Spleen (tissue), 11 donors: ENCODE data around the gene HOXD10. TPM values are rescaled to one million over a fixed set of nuclear protein-coding genes. Genes with fewer than 3 reads are reported as not detected.
A peak's percentile ranks its signal among the peaks of the same experiment; 100 is the strongest.

ENCODE experiments used
- DNase-seq: peaks from one replicate; pipeline ENCODE4 v3.0.0-alpha.2; 2020
- H3K27ac ChIP-seq, 8 donors: fragments of 200-600 bp; sonication (generic) in 7 of 8; 1 replicate in 4 of 8; 2 replicates in 4 of 8; pipeline versions ENCODE4 v1.5.0 to v1.8.0; 2016 to 2021; ENCODE audit warnings: inconsistent platforms in 4 of 8, mild to moderate bottlenecking in 4 of 8, moderate library complexity in 1 of 8
- H3K27me3 ChIP-seq, 7 donors: fragments of 200-600 bp; sonication (generic) in 6 of 7; replicated peaks in 1 of 7; 1 replicate in 4 of 7; 2 replicates in 3 of 7; pipeline versions ENCODE4 v1.5.0 to v1.8.0; 2016 to 2021; ENCODE audit warnings: inconsistent platforms in 3 of 7, mild to moderate bottlenecking in 1 of 7
- H3K36me3 ChIP-seq, 6 donors: fragments of 200-600 bp; sonication (generic) in 5 of 6; 1 replicate in 4 of 6; 2 replicates in 2 of 6; pipeline versions ENCODE4 v1.5.0 to v1.8.0; 2016 to 2021; ENCODE audit warnings: inconsistent platforms in 2 of 6
- H3K4me1 ChIP-seq, 6 donors: fragments of 200-600 bp; sonication (generic) in 5 of 6; 1 replicate in 3 of 6; 2 replicates in 3 of 6; pipeline versions ENCODE4 v1.5.0 to v1.8.0; 2016 to 2021; ENCODE audit warnings: inconsistent platforms in 3 of 6
- H3K4me3 ChIP-seq, 8 donors: fragments of 200-600 bp; sonication (generic) in 7 of 8; 1 replicate in 4 of 8; 2 replicates in 4 of 8; pipeline versions ENCODE4 v1.5.0 to v1.8.0; 2016 to 2021; ENCODE audit warnings: inconsistent platforms in 4 of 8, mild to moderate bottlenecking in 4 of 8, moderate library complexity in 2 of 8
- H3K9me3 ChIP-seq, 8 donors: fragments of 200-600 bp; sonication (generic) in 7 of 8; 1 replicate in 4 of 8; 2 replicates in 4 of 8; pipeline versions ENCODE4 v1.5.0 to v1.8.0; 2016 to 2021; ENCODE audit warnings: inconsistent platforms in 4 of 8
- POLR2A ChIP-seq, 3 donors: fragments of 450-650 bp; IDR thresholded peaks; one replicate each; pipeline ENCODE4 v1.5.1; 2017; ENCODE audit warnings: antibody characterized with exemption in 3 of 3, mild to moderate bottlenecking in 1 of 3
- POLR2AphosphoS5 ChIP-seq, 3 donors: sonication (generic); formaldehyde crosslinking; IDR thresholded peaks; one replicate each; pipeline ENCODE4 v1.5.1; 2017; ENCODE audit warnings: antibody characterized with exemption in 3 of 3
- WGBS, 5 donors: extraction: QIAGEN DNeasy Blood & Tissue Kit in 3 of 5; methylation state at CpG; one replicate each; pipeline versions ENCODE4 v1.1.5 to v1.1.7; 2013 to 2018; 5-methylcytosine and 5-hydroxymethylcytosine counted together
- intact Hi-C: fragments of 100-400 bp; cut with DNase I; formaldehyde crosslinking; loops from one replicate; pipeline ENCODE4 v1.15.0; 2023; ENCODE audit warnings: low total_unique reads
- polyA plus RNA-seq, 3 donors: library from polyadenylated mRNA; stranded (reverse); fragments of 200-250 nt; gene quantifications; one replicate each; pipeline ENCODE4 v1.2.1, GENCODE V29; 2013
- total RNA-seq, 7 donors: library from RNA; depleted of rRNA in 3 of 7; stranded (reverse); fragments of >200 nt in 3 of 7; fragmentation: NEBNext Ultra II Directional in 4 of 7; extraction: Animal tissue kit (Norgen Biotek cat#: 25700) in 4 of 7; gene quantifications; one replicate each; pipeline versions ENCODE4 v1.1.0 to v1.2.1, GENCODE V29; 2016 to 2021
- TF ChIP-seq, protein P1 (sequence below), 11 experiments: fragments of 200-600 bp in 7 of 11; fragments of 450-650 bp in 4 of 11; sonication (generic) in 4 of 11; IDR thresholded peaks in 8 of 11; conservative IDR thresholded peaks in 3 of 11; 1 replicate in 7 of 11; 2 replicates in 4 of 11; pipeline versions ENCODE4 v1.4.0 to v1.8.0; 2016 to 2021; ENCODE audit warnings: antibody characterized with exemption in 11 of 11, inconsistent platforms in 4 of 11, mild to moderate bottlenecking in 1 of 11
- donor health status: healthy with polysubstance abuse.
- donor health status: DM: no; HTN: no; CAD: no; lungs with moderate emphysema.
- donor health status: DM: no; HTN: no; CAD: no.
- donor health status: Bipolar disorder and iron deficiency.
- donor health status: healthy.
- donor health status: DM: no; HTN: no; CAD: no.
- donor health status: DM: yes; HTN: yes; CAD: no.

Gene HOXD10
- total and polyA plus RNA-seq, 10 donors, result 0.06 TPM; not detected in 9

DNA sequence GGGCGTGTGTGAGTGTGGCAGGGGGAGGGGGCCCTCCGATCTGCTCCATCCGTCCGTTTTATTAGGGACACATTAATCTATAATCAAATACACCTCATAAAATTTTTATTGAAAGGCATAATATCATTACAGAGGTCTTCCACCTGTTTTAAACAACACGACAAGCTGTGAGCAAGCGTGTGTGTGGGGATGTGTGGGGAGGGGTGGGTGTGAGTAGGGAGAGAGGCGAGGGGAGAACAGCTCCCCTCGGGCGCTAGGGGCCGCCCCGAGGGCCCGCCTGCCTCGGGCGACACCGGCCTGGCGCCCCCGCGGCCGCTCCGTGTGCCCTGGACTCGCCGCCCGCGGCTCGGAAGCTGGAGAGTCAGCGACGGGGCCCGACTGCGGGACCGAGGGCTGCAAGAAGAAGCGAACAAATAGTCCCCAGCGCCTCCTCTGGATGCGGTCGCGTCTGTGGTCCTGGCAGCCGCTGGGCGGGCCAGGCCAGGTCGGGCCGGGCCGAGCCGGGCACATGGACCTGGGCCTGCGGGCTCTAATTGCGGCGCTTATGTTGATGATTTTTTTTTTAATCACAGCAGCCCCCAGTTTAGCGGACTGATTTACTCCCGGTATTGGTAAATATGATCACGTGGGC lies 5.6 kb downstream of the HOXD10 start:
- H3K9me3 ChIP-seq, result peaks cover 0 to 3% (median 0%) of the 10 kb centered on the region in 8 donors
- intact Hi-C loops, result no loop called here
- H3K27ac ChIP-seq, result peak overlapping the region; percentile 4 to 85 (median 82)
- H3K36me3 ChIP-seq, result no peaks in the 10 kb centered on the region
- H3K27me3 ChIP-seq, result peaks cover 11 to 100% (median 94%) of the 10 kb centered on the region in 7 donors
- WGBS, 5 donors, result 2 to 15% (median 6%) methylated on average over 12 to 47 of the region's 47 CpGs
- DNase-seq, result peak; percentile 75
- no peak for TF ChIP-seq POLR2A (IDR thresholded peaks at IDR 0.05)
- peak overlapping the region; percentile 26 to 69 (median 43) for H3K4me3 ChIP-seq
- peaks cover 0 to 41% (median 28%) of the 10 kb centered on the region in 6 donors for H3K4me1 ChIP-seq

DNA sequence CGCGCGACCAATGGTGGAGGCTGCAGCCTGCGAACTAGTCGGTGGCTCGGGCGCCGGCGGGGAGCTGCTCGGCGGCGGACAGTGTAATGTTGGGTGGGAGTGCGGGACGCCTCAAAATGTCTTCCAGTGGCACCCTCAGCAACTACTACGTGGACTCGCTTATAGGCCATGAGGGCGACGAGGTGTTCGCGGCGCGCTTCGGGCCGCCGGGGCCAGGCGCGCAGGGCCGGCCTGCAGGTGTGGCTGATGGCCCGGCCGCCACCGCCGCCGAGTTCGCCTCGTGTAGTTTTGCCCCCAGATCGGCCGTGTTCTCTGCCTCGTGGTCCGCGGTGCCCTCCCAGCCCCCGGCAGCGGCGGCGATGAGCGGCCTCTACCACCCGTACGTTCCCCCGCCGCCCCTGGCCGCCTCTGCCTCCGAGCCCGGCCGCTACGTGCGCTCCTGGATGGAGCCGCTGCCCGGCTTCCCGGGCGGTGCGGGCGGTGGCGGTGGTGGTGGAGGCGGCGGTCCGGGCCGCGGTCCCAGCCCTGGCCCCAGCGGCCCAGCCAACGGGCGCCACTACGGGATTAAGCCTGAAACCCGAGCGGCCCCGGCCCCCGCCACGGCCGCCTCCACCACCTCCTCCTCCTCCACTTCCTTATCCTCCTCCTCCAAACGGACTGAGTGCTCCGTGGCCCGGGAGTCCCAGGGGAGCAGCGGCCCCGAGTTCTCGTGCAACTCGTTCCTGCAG lies 6.3 kb downstream of the HOXD10 start, which contains the start of gene HOXD9:
HOXD9 (plus strand) TSS at position 37 of the 728 bp plus-strand sequence; CDS start at position 87, 50 bp downstream.
- Histone ChIP-seq H3K27ac (peak within 1 kb of the TSS; percentile 4 to 85 (median 82)), H3K4me1 (peaks cover 0 to 46% (median 30%) of the 10 kb centered on the region in 6 donors), H3K27me3 (peaks cover 8 to 100% (median 94%) of the 10 kb centered on the region in 7 donors), H3K36me3 (no peaks in the 10 kb centered on the region), H3K4me3 (peak within 1 kb of the TSS; percentile 26 to 69 (median 43)), H3K9me3 (no peaks in the 10 kb centered on the region)
- TF ChIP-seq POLR2A (IDR thresholded peaks at IDR 0.05) (peak in 1 of 3 donors; percentile 52), POLR2AphosphoS5 (IDR thresholded peaks at IDR 0.05) (peak; percentile 60 to 89 (median 80))
- TF ChIP-seq, protein P1, sequence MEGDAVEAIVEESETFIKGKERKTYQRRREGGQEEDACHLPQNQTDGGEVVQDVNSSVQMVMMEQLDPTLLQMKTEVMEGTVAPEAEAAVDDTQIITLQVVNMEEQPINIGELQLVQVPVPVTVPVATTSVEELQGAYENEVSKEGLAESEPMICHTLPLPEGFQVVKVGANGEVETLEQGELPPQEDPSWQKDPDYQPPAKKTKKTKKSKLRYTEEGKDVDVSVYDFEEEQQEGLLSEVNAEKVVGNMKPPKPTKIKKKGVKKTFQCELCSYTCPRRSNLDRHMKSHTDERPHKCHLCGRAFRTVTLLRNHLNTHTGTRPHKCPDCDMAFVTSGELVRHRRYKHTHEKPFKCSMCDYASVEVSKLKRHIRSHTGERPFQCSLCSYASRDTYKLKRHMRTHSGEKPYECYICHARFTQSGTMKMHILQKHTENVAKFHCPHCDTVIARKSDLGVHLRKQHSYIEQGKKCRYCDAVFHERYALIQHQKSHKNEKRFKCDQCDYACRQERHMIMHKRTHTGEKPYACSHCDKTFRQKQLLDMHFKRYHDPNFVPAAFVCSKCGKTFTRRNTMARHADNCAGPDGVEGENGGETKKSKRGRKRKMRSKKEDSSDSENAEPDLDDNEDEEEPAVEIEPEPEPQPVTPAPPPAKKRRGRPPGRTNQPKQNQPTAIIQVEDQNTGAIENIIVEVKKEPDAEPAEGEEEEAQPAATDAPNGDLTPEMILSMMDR (IDR thresholded peaks at IDR 0.05 in 8 of 11, conservative IDR thresholded peaks at IDR 0.05 in 3 of 11), result no peak
- peak; percentile 88 for DNase-seq
- intact Hi-C loops, result no loop called here
- 3 to 18% (median 5%) methylated on average over 36 to 84 of the region's 84 CpGs for WGBS, 5 donors

DNA sequence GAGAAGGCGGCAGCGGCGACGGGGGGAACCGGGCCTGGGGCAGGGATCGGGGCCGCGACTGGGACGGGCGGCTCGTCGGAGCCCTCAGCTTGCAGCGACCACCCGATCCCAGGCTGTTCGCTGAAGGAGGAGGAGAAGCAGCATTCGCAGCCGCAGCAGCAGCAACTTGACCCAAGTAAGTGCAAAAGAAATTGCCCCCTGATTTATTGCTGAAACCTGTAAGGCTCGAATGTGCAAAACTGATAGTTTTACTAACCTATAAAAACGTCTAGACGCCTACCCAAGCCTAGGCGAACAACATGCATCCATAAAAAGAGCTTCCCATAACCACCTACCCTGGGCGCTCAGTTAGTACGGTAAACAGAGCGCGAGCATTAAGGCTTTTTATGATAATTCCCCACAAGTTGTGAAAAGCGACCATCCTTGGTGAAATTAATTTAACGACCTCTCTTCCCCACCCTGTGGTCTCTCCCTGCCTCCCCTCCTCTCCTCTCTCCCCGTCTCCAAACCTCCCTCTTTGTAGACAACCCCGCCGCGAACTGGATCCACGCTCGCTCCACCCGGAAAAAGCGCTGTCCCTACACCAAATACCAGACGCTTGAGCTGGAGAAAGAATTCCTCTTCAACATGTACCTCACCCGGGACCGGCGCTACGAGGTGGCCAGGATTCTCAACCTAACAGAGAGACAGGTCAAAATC lies 7.0 kb downstream of the HOXD10 start:
- Histone ChIP-seq H3K27ac (peak overlapping the region in 7 of 8 donors; percentile 69 to 85 (median 82)), H3K9me3 (no peaks in the 10 kb centered on the region), H3K36me3 (no peaks in the 10 kb centered on the region), H3K4me3 (peak overlapping the region; percentile 26 to 69 (median 43)), H3K4me1 (peaks cover 0 to 54% (median 37%) of the 10 kb centered on the region in 6 donors), H3K27me3 (peaks cover 8 to 100% (median 94%) of the 10 kb centered on the region in 7 donors)
- WGBS, 5 donors, result 5 to 12% (median 7%) methylated on average over 25 to 40 of the region's 40 CpGs
- TF ChIP-seq POLR2AphosphoS5 (IDR thresholded peaks at IDR 0.05), result no peak
- TF ChIP-seq, protein P1 (IDR thresholded peaks at IDR 0.05 in 8 of 11, conservative IDR thresholded peaks at IDR 0.05 in 3 of 11), result no peak
- TF ChIP-seq POLR2A (IDR thresholded peaks at IDR 0.05), result no peak
- peak; percentile 55 for DNase-seq
- intact Hi-C loops, result no loop called here

DNA sequence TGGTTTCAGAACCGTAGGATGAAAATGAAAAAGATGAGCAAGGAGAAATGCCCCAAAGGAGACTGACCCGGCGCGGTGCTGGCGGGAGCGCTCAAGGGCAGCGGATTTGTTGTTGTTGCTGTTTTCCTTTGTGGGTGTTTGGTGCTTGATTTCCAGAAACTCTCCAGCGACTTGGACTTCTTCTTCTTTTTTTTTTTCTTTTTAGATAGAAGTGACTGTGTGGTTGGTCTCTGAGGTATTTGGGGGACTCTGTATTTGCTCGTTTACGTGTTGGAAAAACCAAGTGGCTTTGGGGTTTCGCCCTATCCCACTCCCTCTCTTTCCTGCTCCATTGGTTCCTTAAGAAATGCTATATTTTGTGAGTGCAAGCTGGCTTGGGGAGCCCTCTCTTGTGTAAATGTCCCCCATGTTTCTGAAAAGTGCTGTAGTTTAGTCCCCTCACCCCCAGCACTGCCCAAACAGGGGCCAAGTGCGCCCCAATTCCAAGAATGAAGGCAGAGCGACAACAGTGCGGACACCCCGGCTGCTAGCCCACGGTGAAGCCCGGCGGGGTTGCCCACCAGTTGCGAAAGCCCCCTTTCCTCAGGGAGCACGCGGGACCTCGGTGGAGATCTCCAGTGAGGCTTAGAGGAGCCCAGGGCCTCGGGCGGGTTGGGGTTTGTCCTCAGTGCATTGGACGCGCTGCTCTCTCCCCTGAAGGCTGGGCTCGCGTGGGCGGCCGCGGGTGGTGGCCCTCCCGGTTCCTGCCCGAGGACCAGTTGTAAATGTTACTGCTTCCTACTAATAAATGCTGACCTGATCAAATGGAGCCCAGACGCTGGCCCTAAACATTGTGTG lies 7.8 kb downstream of the HOXD10 start:
- H3K9me3 ChIP-seq, result no peaks in the 10 kb centered on the region
- H3K27me3 ChIP-seq, result peaks cover 8 to 100% (median 94%) of the 10 kb centered on the region in 7 donors
- peaks cover 0 to 61% (median 39%) of the 10 kb centered on the region in 6 donors for H3K4me1 ChIP-seq
- whole genome bisulfite sequencing, 5 donors, result 17 to 34% (median 22%) methylated on average over 28 to 34 of the region's 34 CpGs
- H3K27ac ChIP-seq, result peak overlapping the region in 6 of 8 donors; percentile 21 to 85 (median 80)
- peak; percentile 69 for DNase-seq
- intact Hi-C loops, result no loop called here
- no peaks in the 10 kb centered on the region for H3K36me3 ChIP-seq
- no peak for TF ChIP-seq POLR2AphosphoS5 (IDR thresholded peaks at IDR 0.05)
- TF ChIP-seq POLR2A (IDR thresholded peaks at IDR 0.05), result no peak
- TF ChIP-seq, protein P1 (IDR thresholded peaks at IDR 0.05 in 8 of 11, conservative IDR thresholded peaks at IDR 0.05 in 3 of 11), result no peak
- H3K4me3 ChIP-seq, result peak overlapping the region in 5 of 8 donors; percentile 39 to 69 (median 46)
